IMR-90 (cell line): ENCODE results near the gene TOMM6.

ENCODE experiments used
- BHLHE40 ChIP-seq: fragments of 150-350 bp; IDR thresholded peaks from 2 replicates; pipeline ENCODE4 v1.6.1; 2016; ENCODE audit warnings: mild to moderate bottlenecking, low read depth, low read length
- CEBPB ChIP-seq: IDR thresholded peaks from 2 replicates; pipeline ENCODE4 v1.6.1; 2012; ENCODE audit warnings: low read depth, low read length, improper control_type of control experiment
- CTCF ChIP-seq: conservative IDR thresholded peaks from 2 replicates; pipeline ENCODE4 v1.5.1; 2012; ENCODE audit warnings: mild to moderate bottlenecking, low read depth, low read length, improper control_type of control experiment
- MAZ ChIP-seq: IDR thresholded peaks from 2 replicates; pipeline ENCODE4 v1.6.1; 2012; ENCODE audit warnings: low read depth, mild to moderate bottlenecking, low read length, improper control_type of control experiment, moderate library complexity, borderline replicate concordance
- MXI1 ChIP-seq: IDR thresholded peaks from 2 replicates; pipeline ENCODE4 v1.6.1; 2012; ENCODE audit warnings: low read depth, mild to moderate bottlenecking, low read length, moderate library complexity, borderline replicate concordance
- NFE2L2 ChIP-seq: fragments of 150-350 bp; IDR thresholded peaks from 2 replicates; pipeline ENCODE4 v1.6.1; 2016; ENCODE audit warnings: low read depth, mild to moderate bottlenecking, low read length
- POLR2A ChIP-seq: IDR thresholded peaks from 2 replicates; pipeline ENCODE4 v1.6.1; 2012; ENCODE audit warnings: mild to moderate bottlenecking, low read depth, low read length
- RAD21 ChIP-seq: IDR thresholded peaks from 2 replicates; pipeline ENCODE4 v1.6.1; 2012; ENCODE audit warnings: low read length, improper control_type of control experiment
- RFX5 ChIP-seq: IDR thresholded peaks from 2 replicates; pipeline ENCODE4 v1.8.0; 2012; ENCODE audit warnings: low read depth, mild to moderate bottlenecking, low read length, moderate library complexity

- TF ChIP-seq CTCF (no peak), MAZ (no peak), RAD21 (no peak), BHLHE40 (no peak), MXI1 (no peak), POLR2A (no peak), CEBPB (no peak), NFE2L2 (no peak), RFX5 (no peak)
Measured at GRCh38 chr6:41748102-41748477, 39.4 kb upstream of the TOMM6 start.
